Astrocyte of the cerebellum (primary cell): ENCODE measurements around the gene LRRC27.

Experiments
- DNase-seq: peaks from one replicate; pipeline ENCODE4 v3.0.0-alpha.2; 2011; ENCODE audit warnings: low read depth
- H3K4me3 ChIP-seq: 2 replicates; pipeline ENCODE4 v1.5.1; 2011; ENCODE audit warnings: mild to moderate bottlenecking, low read depth, low read length, moderate library complexity
- in situ Hi-C: cut with HindIII; loops from 2 replicates; pipeline ENCODE4 v1.10.0; 2017; ENCODE audit warnings: low sequenced_read_pairs
- TF ChIP-seq, protein P1 (sequence below): IDR thresholded peaks from 2 replicates; pipeline ENCODE4 v1.5.1; 2012; ENCODE audit warnings: low read length, low read depth, moderate library complexity, mild to moderate bottlenecking; ENCODE audit errors: missing control alignments

The LRRC27 gene

GRCh38 chr10:132297526-132297925, 34.5 kb upstream of the LRRC27 start:
- TF ChIP-seq, protein P1, sequence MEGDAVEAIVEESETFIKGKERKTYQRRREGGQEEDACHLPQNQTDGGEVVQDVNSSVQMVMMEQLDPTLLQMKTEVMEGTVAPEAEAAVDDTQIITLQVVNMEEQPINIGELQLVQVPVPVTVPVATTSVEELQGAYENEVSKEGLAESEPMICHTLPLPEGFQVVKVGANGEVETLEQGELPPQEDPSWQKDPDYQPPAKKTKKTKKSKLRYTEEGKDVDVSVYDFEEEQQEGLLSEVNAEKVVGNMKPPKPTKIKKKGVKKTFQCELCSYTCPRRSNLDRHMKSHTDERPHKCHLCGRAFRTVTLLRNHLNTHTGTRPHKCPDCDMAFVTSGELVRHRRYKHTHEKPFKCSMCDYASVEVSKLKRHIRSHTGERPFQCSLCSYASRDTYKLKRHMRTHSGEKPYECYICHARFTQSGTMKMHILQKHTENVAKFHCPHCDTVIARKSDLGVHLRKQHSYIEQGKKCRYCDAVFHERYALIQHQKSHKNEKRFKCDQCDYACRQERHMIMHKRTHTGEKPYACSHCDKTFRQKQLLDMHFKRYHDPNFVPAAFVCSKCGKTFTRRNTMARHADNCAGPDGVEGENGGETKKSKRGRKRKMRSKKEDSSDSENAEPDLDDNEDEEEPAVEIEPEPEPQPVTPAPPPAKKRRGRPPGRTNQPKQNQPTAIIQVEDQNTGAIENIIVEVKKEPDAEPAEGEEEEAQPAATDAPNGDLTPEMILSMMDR: no peak
- in situ Hi-C loops: no loop called here
- H3K4me3 ChIP-seq: no peak overlapping the region
- no peak for DNase-seq

- in situ Hi-C loops: no loop called here
- H3K4me3 ChIP-seq: no peak overlapping the region
- TF ChIP-seq, protein P1: no peak
- no peak for DNase-seq
Measured at GRCh38 chr10:132298038-132298881, 33.7 kb upstream of the LRRC27 start.

DNA sequence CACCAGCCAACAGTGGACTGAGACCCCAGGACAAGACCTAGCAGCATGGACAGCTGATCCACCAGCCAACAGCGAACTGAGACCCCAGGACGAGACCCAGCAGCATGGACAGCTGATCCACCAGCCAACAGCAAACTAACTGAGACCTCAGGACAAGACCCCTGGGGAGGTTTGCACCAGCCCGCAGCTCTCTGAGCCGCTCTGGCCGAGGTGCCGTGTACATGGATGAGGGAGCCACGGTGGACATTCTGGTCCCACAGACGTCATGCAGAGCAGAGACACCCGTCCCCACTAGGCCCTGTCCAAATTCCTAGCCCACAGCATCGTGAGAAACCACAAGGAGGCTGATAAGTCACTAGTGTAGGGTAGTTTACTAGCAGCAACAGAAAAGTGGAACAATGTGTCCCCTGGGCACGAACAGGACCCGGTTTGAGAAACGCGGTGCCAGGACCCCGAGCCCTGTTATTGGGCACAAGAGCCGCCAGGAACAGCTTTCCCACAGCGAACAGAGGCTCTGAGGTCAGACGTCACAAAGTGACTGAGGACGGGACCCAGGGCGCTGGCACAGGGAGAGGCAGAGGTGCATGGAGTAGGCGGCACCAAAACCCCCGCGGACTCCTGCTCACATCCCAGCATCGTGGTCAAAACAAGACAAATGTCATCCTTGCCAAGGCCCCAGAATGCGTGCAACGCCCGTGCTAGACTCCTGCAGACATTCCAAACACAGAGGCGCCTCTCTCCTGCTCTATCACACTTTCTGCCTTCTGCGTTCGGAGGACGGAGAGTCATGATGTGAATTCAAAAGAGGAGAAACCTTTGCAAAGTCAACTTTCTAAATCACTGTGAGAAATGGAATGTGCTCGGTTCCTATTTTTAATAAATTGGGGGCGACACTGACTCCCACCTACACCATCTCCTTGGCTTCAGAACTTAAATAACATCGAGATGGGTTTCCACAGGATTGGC, 32.3 kb upstream of the LRRC27 start:
- H3K4me3 ChIP-seq: no peak overlapping the region
- TF ChIP-seq, protein P1: no peak
- DNase-seq: no peak
- in situ Hi-C loops: no loop called here

DNA sequence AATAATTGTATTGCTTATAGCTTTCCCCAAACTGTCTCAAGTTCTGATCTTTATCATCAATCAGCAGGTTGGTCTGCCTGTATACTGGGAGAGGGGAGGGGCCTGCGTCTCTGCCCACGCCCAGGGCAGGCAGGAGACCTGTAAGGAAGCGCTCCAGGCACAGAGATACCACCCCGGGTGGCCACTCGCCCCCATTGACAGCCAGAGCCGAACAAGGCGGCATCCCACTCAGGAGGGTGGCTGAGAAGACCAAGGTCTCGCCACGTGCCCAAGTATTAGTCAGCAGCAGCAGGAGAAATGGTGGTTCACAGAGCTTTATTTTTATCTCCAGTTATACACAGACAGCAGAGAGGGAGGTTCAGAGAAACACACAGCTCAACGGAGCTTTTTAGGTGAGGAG, 31.4 kb upstream of the LRRC27 start:
- in situ Hi-C loops: no loop called here
- TF ChIP-seq, protein P1: no peak

DNA sequence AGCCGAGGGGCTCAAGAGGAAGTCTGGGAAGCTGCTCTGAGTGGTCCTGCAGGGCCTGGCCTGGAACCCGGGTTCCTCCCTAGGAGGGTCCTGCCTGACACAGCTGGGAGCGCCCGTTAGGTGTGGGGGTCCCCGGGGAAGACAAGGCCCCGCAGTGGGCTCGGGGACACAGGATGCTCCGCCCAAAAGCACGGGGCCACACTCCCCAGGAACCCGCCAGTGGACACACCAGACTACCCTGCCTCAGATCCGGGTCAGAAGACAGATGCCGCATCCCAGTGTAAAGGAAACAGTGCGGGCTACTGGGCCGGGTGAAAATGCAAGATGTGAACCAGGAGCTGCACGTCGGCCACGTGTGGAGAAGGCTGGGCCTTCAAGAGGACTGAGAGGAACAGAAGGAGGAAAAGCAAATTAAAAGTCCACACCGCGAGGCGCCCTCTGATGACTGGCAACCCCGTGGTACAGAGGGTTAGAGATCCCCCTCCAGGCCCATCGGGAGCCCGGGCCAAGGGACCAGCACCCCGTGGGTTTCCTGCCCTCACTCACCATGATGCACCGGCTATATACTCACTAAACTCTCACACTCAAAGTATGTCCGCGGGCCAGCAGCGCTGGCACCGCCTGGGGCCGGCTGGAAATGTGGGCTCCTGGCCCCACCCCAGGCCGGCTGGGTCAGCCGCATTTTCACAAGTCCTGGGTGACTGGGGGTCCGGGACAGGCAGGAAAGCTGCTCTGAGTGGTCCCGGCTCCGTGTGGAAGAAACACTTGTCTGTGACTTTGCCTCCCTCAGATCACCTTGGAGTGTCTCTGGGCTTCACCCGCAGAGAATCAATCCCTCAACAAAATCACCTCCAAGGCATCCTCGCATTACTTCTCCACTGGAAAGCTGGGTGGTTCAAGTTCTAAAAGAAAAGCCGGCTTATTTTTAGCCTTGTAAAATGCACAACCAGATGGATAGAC, 30.3 kb upstream of the LRRC27 start:
- no peak for DNase-seq
- H3K4me3 ChIP-seq: no peak overlapping the region
- in situ Hi-C loops: no loop called here
- TF ChIP-seq, protein P1: no peak

More for the DNA sequence above, 31.4 kb upstream of the LRRC27 start:
- no peak overlapping the region for H3K4me3 ChIP-seq
- DNase-seq: no peak
